GM19467 (cell line): ENCODE data around the gene RPL36.

Experiments
- ATAC-seq: cut with Tn5 transposase; IDR thresholded peaks from one replicate; pipeline ENCODE4 v1.9.1; 2021; ENCODE audit warnings: mild to moderate bottlenecking, moderate library complexity; ENCODE audit not compliant: unreplicated experiment

The RPL36 gene

DNA sequence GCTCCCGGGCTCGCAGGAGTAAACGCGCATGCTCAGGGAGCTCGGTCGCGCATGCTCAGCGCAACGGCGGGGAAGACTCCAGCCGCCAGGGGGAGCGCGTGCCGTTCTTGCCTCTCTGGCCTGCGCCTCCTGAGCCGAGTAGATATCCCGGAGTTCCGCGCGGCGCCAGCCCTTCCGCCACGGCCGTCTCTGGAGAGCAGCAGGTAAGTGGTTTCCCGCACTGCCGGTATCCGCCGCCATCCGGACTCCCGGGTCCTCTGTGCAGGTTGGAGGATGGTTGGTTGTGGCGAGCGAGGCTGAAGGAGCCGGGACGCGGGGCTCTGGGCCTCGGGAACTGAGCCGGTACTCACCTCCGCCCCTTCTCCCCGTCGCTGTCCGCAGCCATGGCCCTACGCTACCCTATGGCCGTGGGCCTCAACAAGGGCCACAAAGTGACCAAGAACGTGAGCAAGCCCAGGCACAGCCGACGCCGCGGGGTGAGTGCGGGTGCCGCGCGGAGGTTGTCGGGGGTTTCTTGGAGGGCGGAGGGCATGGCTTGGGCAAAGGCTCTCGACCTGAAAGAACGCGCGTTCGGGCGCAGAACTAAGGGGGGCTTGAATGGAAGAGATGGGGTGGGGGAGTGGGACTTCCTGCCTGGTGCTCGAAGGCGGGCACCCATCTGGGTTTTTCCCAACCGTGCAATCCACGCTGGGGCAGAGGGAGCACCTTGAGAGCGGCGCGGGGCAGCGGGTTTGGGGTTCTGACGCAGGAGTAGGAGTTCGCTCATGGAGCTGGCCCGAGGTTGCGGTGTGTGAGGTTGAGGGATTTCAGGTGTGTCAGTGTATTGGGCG, at the start of gene RPL36:
Gene RPL36 (plus strand): TSS at position 171 of the 830 bp plus-strand sequence. CDS start 213 bp downstream, at position 384.
- peak; percentile 51 for ATAC-seq

GRCh38 chr19:5641171-5641570, 48.9 kb upstream of the RPL36 start:
- no peak for ATAC-seq

DNA sequence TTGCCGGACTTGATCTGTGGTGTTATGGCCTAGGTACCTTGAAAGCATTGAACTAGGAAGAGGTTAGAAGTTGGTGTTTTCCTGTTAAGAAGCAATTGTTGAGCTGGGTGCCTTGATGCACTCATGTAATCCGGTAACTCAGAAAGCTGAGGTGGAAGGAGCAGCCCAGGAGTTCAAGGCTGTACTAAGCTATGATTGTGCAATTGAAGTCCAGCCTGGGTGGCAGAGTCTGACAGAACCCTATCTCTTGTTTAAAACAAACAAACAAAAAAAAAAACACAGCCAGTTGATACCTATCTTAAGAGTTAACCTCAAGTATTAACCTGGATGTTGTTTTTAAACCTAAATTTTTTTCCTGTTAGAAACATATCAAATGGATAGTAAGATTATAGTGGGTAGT, 47.9 kb upstream of the RPL36 start:
- ATAC-seq: no peak

DNA sequence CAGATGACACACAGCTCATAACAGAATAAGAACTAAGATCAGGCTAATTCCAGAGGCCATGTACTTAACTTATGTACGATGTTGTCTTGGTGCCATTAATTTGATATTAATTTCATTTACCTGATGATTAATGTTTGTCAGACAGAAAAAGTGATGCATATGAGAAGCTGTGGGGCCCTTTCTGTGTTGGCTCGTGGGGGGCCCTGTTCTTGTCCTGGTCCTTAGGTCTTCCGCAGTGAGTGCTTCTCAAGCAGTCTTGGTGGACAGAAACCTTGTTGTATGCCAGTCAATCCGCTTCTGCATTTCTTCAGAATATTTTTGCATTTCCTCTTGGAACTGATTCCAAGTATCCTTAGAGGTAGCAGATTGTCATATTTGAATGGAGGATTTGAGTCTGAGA, 47.0 kb upstream of the RPL36 start:
- ATAC-seq: no peak

- ATAC-seq: no peak
Measured at GRCh38 chr19:5644037-5644436, 46.1 kb upstream of the RPL36 start.

DNA sequence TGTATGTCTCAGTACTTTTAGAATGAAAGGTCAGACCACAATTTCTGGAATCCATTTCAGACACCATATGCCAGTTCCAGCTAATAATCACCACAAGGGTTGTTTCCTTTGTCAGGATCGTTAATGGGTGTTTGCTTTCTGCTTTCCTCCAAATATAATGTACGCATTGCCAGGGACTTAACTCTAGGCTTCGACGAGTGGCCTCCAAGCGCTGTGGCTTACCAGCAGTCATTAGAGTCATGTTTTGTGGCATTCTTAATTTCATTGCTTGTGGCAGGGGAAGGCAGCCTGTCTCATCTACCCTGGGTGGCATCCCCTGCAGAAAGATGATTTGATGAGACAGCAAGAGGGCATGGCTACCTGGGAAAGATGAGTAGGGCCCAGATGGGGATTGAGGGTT, 44.7 kb upstream of the RPL36 start:
- no peak for ATAC-seq

DNA sequence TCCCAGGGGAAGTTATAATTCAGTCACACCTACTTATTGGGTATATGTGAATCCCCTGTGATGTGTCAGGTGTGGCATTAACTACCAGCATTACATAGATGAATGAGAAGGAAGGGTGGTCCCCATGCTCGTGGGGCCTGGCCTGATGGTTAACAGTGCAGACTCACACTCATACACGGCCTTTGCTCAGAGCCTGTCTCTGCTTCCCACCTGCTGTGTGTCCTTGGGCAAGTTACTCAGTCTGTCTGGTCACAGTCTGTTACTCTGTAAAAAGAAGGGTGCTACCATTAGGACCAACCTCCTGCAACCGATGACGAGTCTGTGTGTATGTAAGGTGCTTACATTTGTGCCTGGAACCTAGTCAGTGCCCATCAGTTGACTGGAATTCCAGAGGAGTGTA, 43.4 kb upstream of the RPL36 start:
- no peak for ATAC-seq

GRCh38 chr19:5648464-5648863, 41.6 kb upstream of the RPL36 start:
- no peak for ATAC-seq

- no peak for ATAC-seq
Measured at GRCh38 chr19:5651361-5651760, 38.7 kb upstream of the RPL36 start.

- ATAC-seq: no peak
Measured at GRCh38 chr19:5652261-5652660, 37.8 kb upstream of the RPL36 start.

DNA sequence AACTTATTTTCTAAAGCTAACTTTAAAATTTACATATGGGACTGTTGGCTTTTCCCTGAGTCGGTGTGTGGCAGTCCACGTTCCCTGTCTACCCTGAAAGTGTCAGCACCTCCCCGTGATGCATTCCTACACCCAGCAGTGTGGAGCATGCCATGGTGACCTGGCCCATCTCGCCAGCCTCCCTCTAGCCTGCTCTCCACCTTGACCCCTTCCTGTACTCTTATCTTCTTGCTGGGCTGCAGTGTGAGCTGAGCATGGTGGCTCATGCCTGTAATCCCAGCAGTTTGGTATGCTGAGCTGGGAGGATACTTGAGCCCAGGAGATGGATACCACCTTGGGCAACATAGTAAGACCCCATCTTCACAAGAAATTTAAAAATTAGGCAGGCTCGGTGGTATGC, 35.2 kb upstream of the RPL36 start:
- no peak for ATAC-seq

GRCh38 chr19:5655412-5655811, 34.7 kb upstream of the RPL36 start:
- ATAC-seq: no peak

DNA sequence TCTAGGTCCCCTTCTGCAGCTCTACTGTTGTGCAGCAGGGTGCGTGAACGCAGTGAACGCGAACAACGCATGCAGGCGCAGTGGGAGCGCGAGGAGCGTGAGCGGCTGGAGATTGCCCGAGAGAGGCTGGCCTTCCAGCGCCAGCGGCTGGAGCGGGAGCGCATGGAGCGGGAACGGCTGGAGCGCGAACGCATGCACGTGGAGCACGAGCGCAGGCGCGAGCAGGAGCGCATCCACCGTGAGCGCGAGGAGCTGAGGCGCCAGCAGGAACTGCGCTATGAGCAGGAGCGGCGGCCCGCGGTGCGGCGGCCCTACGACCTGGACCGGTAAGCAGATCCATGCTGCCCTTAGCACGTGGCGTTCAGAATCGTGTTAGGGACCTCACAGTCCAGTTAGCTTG, 28.6 kb upstream of the RPL36 start:
- no peak for ATAC-seq

DNA sequence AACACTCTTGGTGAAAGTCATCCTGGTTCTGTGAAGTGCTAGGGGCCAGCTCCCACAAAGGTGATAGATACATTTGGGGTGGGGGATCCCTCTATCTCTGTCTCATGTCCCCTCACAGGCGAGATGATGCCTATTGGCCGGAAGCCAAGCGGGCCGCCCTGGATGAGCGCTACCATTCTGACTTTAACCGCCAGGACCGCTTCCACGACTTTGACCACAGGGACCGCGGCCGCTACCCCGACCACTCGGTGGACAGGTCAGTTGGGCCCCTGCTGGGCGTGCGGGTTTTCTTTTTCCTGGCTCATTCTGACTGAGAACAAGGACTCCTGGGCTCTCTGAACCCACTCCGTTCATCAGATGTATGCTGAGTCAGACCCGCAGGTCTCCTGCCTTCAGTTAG, 26.2 kb upstream of the RPL36 start:
- no peak for ATAC-seq

DNA sequence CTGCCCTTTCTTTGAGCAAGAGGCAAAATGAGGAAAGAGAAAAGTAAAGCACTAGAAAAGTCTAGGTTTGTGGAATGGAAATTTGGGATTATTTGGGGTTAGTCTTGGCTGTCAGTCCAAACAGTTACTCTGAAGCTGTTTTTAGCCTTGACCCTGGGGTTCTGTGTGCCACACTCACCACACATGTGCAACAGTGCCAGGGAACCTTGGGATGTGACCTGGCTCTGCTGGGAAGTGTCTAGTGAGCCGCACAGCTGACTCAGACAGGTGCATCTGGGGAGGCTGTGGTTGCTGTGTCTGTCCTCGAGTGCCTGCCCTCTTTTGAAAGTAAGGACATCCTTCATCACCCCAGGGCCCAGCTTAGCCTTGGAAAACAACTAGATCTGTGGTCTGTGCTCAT, 25.6 kb upstream of the RPL36 start:
- no peak for ATAC-seq

DNA sequence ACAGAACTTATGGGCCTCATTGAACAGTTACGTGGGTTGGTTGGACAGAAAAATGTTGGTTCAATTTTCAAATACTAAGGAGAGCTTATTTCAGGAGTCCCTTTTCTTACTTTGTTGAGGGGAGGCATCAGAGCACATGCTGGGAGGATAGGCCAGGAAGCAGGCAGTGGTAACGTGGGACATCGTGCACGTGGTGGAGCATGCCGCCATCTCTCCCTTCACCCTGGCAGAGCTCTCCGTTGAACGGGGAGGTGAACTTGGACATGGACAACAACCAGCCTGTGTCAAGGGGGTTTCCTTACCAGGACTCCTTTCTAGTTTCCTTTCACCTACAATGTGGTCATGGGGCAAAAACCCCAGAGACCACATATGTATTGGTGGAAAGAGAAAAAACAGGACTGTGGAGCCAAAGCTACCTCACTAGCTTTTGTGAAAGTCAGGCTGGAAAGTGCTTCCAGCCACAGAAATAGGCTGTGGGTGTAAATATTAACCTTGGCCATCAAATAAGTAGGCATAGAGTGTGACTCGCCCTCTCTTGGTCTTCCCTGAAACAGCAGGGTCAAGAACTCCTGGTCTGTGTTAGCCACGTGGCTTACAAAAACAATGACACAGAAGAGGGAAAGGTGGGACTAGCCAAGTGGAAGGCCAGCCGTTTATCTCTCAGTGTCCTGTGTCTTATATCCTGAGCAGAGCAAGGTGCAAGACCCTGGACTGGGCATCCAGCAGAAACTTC, 24.1 kb upstream of the RPL36 start:
- ATAC-seq: no peak

DNA sequence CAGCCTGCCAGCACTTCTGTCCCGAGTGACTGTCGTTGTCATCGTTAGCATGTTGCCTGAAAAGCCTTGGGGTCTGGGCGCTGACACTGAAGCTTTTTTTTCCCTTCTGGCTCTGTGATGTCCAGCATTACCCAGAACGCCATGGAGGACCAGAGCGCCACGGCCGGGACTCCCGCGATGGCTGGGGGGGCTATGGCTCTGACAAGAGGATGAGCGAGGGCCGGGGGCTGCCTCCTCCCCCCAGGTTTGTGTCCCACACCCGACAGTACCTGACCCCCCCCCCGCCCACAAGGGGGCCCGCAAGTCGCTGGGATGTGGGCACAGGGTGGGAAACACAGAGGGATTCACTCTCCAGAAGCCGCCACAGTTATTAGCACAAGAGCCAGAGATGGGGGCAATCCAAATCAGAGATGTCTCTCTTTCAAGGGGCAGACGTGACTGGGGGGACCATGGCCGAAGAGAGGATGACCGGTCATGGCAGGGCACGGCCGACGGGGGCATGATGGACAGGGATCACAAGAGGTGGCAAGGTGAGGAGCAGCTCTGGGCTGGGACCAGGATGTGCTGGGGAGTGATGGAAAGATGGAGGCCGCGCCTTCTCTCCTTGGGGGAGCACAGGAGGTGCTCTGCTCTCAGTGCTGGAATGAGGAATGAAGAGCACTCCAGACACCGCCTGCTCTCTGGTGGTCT, 23.0 kb upstream of the RPL36 start:
- no peak for ATAC-seq

DNA sequence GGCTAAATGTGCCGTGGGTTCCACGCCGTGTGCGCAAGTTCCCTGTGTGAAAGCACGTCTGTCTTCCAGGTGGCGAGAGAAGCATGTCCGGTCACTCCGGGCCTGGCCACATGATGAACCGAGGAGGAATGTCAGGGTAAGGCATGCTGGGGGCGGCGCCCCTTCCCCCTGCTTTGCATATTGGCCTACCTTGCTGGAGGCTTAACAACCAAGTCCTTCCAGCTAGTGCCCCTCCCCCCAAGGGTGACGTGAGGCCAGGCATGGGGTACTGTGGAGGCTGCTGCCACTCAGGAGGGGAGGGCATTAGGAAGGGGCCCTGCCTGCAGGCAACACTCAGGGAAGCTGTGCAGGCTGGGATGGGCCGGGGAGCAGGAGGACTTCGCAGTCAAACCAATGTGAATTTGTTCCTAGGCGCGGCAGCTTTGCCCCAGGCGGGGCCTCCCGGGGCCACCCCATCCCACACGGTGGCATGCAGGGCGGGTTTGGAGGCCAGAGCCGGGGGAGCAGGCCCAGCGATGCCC, 22.3 kb upstream of the RPL36 start:
- no peak for ATAC-seq

- no peak for ATAC-seq
Measured at GRCh38 chr19:5669212-5669611, 20.9 kb upstream of the RPL36 start.

GRCh38 chr19:5671600-5671999, 18.5 kb upstream of the RPL36 start:
- no peak for ATAC-seq

DNA sequence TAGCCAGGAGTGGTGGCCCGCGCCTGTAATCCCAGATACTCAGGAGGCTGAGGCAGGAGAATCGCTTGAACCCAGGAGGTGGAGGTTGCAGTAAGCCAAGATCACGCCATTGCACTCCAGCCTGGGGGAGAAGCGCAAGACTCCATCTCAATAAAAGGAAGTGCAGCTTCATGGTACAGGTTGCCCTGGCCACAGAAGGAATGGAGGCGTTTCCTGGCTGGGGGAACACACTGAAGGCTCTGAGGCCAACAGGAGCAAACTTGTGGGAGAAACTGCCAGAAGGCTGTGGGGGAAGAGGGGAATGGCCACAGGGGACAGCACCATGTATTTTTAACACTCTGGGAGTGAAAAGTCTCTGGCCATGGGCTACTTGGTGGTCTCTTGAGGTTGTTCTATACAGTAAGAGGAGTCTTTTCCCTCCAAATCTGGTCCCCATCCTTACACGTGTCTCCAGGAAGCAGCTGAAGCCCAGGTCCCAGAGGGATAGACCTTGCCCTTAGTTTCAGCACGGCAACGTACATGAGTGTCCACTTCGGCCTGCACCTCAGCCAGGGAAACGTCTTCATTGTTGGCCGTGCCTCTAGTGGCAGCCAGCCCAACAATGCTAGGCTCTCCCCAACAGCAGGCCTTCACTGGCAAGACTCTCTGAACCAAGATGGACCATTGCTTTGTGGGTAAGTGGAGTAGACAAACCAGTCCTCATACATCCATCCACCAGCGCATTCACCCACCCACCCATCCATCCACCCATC, 17.2 kb upstream of the RPL36 start:
- no peak for ATAC-seq
